Spleen (tissue), 7 donors: ENCODE measurements around the gene PPFIA2.

Experiments used
- POLR2A ChIP-seq, 3 donors: fragments of 450-650 bp; IDR thresholded peaks; one replicate each; pipeline ENCODE4 v1.5.1; 2017; ENCODE audit warnings: antibody characterized with exemption in 3 of 3, mild to moderate bottlenecking in 1 of 3
- POLR2AphosphoS5 ChIP-seq, 3 donors: sonication (generic); formaldehyde crosslinking; IDR thresholded peaks; one replicate each; pipeline ENCODE4 v1.5.1; 2017; ENCODE audit warnings: antibody characterized with exemption in 3 of 3
- TF ChIP-seq, protein P1 (sequence below), 11 experiments: fragments of 200-600 bp in 7 of 11; fragments of 450-650 bp in 4 of 11; sonication (generic) in 4 of 11; IDR thresholded peaks in 8 of 11; conservative IDR thresholded peaks in 3 of 11; 1 replicate in 7 of 11; 2 replicates in 4 of 11; pipeline versions ENCODE4 v1.4.0 to v1.8.0; 2016 to 2021; ENCODE audit warnings: antibody characterized with exemption in 11 of 11, inconsistent platforms in 4 of 11, mild to moderate bottlenecking in 1 of 11
- donor health status: DM: no; HTN: no; CAD: no; lungs with moderate emphysema.
- donor health status: DM: no; HTN: no; CAD: no.
- donor health status: DM: no; HTN: no; CAD: no.

DNA sequence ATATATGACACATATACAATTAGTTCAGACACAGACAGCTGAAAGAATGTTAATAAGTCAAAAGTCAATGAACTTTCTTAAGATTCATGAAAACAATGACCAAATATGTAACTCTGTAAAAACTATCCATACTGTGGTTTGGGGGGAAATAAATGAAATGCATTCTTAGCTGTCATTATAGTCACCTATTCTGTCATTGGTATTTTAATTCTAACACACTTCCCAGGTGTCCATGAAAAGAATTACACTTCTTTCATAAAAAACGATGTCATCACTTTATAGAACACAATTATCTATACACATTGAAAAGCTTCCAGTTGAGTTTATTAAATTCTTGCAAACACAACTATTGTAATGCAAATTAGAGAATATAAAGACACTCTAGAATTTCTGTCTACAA lies 35.8 kb downstream of the PPFIA2 start:
- TF ChIP-seq POLR2A (IDR thresholded peaks at IDR 0.05) (no peak), POLR2AphosphoS5 (IDR thresholded peaks at IDR 0.05) (no peak)
- TF ChIP-seq, protein P1, sequence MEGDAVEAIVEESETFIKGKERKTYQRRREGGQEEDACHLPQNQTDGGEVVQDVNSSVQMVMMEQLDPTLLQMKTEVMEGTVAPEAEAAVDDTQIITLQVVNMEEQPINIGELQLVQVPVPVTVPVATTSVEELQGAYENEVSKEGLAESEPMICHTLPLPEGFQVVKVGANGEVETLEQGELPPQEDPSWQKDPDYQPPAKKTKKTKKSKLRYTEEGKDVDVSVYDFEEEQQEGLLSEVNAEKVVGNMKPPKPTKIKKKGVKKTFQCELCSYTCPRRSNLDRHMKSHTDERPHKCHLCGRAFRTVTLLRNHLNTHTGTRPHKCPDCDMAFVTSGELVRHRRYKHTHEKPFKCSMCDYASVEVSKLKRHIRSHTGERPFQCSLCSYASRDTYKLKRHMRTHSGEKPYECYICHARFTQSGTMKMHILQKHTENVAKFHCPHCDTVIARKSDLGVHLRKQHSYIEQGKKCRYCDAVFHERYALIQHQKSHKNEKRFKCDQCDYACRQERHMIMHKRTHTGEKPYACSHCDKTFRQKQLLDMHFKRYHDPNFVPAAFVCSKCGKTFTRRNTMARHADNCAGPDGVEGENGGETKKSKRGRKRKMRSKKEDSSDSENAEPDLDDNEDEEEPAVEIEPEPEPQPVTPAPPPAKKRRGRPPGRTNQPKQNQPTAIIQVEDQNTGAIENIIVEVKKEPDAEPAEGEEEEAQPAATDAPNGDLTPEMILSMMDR (IDR thresholded peaks at IDR 0.05 in 8 of 11, conservative IDR thresholded peaks at IDR 0.05 in 3 of 11): no peak
